ENCODE measurements around the gene BMI1. TPM values are rescaled to one million over a fixed set of nuclear protein-coding genes. Genes with fewer than 3 reads are reported as not detected.

BMI1 gene
- total and polyA plus RNA-seq, 2 experiments from 2014 or later: 2.3 to 10.7 TPM

DNA sequence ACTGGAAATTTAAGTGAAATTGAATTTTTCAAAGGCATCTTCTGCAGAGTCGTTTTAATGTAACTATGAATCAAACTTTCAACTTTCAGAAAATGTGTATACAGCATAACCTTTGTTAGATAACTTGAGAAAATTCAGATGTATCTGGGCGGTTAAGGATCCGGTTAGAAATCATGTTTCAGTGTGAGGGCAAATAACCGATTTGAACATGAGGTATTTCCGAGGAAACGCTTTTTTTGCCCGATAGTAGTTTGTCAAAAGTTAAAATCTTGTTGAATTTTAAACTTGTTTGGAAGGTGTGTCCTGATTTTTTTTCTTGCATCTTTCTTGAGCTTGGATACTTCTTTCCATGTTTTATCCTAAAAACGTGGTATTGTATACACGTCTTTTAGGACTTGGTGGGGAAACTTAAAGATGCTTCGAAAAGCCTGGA is 1.3 kb upstream of the BMI1 start:
- TF ChIP-seq EZH2 (IDR thresholded peaks at IDR 0.05; ENCODE audit: low read depth, unreplicated experiment) (no peak), ZNF114 (CRISPR knock-in tag; IDR thresholded peaks at IDR 0.05) (no peak), STAT1 (IDR thresholded peaks at IDR 0.05; ENCODE audit: unreplicated experiment) (no peak), EZH2phosphoT487 (IDR thresholded peaks at IDR 0.05; ENCODE audit: unreplicated experiment) (no peak), ZNF331 (CRISPR knock-in tag; IDR thresholded peaks at IDR 0.05; ENCODE audit: low read depth) (no peak), CREB1 (CRISPR knock-in tag; IDR thresholded peaks at IDR 0.05; ENCODE audit: low read depth) (no peak), POLR2AphosphoS5 (IDR thresholded peaks at IDR 0.05; ENCODE audit: low read depth) (no peak), JUNB (IDR thresholded peaks at IDR 0.05; ENCODE audit: unreplicated experiment) (no peak), NANOG (IDR thresholded peaks at IDR 0.05; ENCODE audit: borderline replicate concordance) (no peak)
- TF ChIP-seq, protein P1, sequence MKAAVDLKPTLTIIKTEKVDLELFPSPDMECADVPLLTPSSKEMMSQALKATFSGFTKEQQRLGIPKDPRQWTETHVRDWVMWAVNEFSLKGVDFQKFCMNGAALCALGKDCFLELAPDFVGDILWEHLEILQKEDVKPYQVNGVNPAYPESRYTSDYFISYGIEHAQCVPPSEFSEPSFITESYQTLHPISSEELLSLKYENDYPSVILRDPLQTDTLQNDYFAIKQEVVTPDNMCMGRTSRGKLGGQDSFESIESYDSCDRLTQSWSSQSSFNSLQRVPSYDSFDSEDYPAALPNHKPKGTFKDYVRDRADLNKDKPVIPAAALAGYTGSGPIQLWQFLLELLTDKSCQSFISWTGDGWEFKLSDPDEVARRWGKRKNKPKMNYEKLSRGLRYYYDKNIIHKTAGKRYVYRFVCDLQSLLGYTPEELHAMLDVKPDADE (IDR thresholded peaks at IDR 0.05): no peak
- H3K9me2 ChIP-seq (ENCODE audit: insufficient read depth): no peaks in the 10 kb centered on the region
- H3K4me3 ChIP-seq: no peak overlapping the region; the same call in 1 of the 2 replicates
- Mint-ChIP-seq H3K9me3 (peaks cover 8% of the 10 kb centered on the region; the same call in 2 of the 3 replicates), H3K27me3 (ENCODE audit: insufficient read depth, low read depth, poor library complexity) (peaks cover 87% of the 10 kb centered on the region), H3K27ac (no peak overlapping the region), H3K4me1 (peaks cover 50% of the 10 kb centered on the region), H3K4me3 (peak overlapping the region; percentile 73), H3K36me3 (ENCODE audit: low read depth) (peaks cover 3% of the 10 kb centered on the region; the same call in 2 of the 3 replicates)
- ATAC-seq: no peak
- H4K20me1 ChIP-seq (replicated peaks; ENCODE audit: insufficient read depth): peaks cover 21% of the 10 kb centered on the region
- no peak for DNase-seq (ENCODE audit: low spot score)
- peaks cover 33% of the 10 kb centered on the region for H3F3A ChIP-seq (replicated peaks; ENCODE audit: low read depth)
- H3K4me1 ChIP-seq (ENCODE audit: insufficient read depth): peaks cover 68% of the 10 kb centered on the region
- H3K79me2 ChIP-seq (replicated peaks; ENCODE audit: insufficient read depth): no peaks in the 10 kb centered on the region
- no peak overlapping the region for H2AFZ ChIP-seq
- 0 out of 2 replicates have a peak overlapping the region, but pooled peaks have one; percentile 73 for H3K4me2 ChIP-seq
- H3K27ac ChIP-seq (ENCODE audit: low read depth): no peak overlapping the region
- H3K27me3 ChIP-seq (ENCODE audit: insufficient read depth): peaks cover 81% of the 10 kb centered on the region
- no peaks in the 10 kb centered on the region for H3K36me3 ChIP-seq (ENCODE audit: insufficient read depth)

DNA sequence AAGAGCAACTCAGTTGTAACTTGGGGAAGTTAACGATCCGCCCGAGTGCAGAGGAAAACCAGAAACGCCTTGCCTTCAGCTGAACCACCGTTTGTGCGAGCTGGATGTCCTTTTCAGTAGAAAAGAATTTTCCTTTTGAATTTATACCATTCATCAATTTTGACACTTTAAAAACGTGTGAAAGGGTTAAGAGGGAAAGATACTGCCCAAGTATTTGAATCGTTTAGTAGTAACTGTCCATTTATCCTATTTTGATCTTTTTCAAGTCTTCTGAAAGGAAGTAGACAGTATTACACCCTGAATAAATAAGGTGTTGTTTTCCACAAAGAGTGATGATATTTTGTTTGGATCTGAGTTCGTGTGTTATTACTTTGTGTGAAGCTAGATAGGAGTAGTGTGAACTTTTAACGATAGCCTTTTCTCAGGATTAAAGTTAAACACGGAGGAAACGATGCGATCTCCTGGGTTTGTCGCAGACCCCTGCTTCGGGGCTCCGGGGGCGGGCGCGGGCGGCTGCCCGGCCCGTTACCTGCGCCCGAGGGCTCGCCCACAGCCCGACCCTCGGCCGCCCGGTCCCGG is 830 bp upstream of the BMI1 start:
- Mint-ChIP-seq H3K36me3 (ENCODE audit: low read depth) (peaks cover 3% of the 10 kb centered on the region; the same call in 2 of the 3 replicates), H3K4me1 (peaks cover 55% of the 10 kb centered on the region), H3K4me3 (peak overlapping the region; percentile 73), H3K27me3 (ENCODE audit: insufficient read depth, low read depth, poor library complexity) (peaks cover 87% of the 10 kb centered on the region), H3K9me3 (peaks cover 8% of the 10 kb centered on the region), H3K27ac (no peak overlapping the region; the same call in 1 of the 2 replicates)
- DNase-seq (ENCODE audit: low spot score) (no peak), ATAC-seq (no peak)
- H3K9me2 ChIP-seq (ENCODE audit: insufficient read depth): no peaks in the 10 kb centered on the region
- peaks cover 21% of the 10 kb centered on the region for H4K20me1 ChIP-seq (replicated peaks; ENCODE audit: insufficient read depth)
- peaks cover 68% of the 10 kb centered on the region for H3K4me1 ChIP-seq (ENCODE audit: insufficient read depth)
- peak; percentile 75 for TF ChIP-seq EZH2phosphoT487 (IDR thresholded peaks at IDR 0.05; ENCODE audit: unreplicated experiment)
- TF ChIP-seq, protein P2, sequence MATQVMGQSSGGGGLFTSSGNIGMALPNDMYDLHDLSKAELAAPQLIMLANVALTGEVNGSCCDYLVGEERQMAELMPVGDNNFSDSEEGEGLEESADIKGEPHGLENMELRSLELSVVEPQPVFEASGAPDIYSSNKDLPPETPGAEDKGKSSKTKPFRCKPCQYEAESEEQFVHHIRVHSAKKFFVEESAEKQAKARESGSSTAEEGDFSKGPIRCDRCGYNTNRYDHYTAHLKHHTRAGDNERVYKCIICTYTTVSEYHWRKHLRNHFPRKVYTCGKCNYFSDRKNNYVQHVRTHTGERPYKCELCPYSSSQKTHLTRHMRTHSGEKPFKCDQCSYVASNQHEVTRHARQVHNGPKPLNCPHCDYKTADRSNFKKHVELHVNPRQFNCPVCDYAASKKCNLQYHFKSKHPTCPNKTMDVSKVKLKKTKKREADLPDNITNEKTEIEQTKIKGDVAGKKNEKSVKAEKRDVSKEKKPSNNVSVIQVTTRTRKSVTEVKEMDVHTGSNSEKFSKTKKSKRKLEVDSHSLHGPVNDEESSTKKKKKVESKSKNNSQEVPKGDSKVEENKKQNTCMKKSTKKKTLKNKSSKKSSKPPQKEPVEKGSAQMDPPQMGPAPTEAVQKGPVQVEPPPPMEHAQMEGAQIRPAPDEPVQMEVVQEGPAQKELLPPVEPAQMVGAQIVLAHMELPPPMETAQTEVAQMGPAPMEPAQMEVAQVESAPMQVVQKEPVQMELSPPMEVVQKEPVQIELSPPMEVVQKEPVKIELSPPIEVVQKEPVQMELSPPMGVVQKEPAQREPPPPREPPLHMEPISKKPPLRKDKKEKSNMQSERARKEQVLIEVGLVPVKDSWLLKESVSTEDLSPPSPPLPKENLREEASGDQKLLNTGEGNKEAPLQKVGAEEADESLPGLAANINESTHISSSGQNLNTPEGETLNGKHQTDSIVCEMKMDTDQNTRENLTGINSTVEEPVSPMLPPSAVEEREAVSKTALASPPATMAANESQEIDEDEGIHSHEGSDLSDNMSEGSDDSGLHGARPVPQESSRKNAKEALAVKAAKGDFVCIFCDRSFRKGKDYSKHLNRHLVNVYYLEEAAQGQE (IDR thresholded peaks at IDR 0.05; ENCODE audit: unreplicated experiment): no peak
- peak; percentile 90 for TF ChIP-seq EZH2 (IDR thresholded peaks at IDR 0.05; ENCODE audit: low read depth, unreplicated experiment)
- H3F3A ChIP-seq (replicated peaks; ENCODE audit: low read depth): peaks cover 39% of the 10 kb centered on the region
- peak overlapping the region; percentile 73 for H3K4me2 ChIP-seq
- peak overlapping the region; percentile 38 for H3K4me3 ChIP-seq
- H3K36me3 ChIP-seq (ENCODE audit: insufficient read depth): no peaks in the 10 kb centered on the region
- H2AFZ ChIP-seq: no peak overlapping the region
- no peak overlapping the region for H3K27ac ChIP-seq (ENCODE audit: low read depth)
- 0 out of 2 replicates have a peak, but pooled peaks cover 4% of the 10 kb centered on the region for H3K79me2 ChIP-seq (replicated peaks; ENCODE audit: insufficient read depth)
- H3K27me3 ChIP-seq (ENCODE audit: insufficient read depth): peaks cover 81% of the 10 kb centered on the region
